ENCODE results near the gene GRM4.

The GRM4 gene

DNA sequence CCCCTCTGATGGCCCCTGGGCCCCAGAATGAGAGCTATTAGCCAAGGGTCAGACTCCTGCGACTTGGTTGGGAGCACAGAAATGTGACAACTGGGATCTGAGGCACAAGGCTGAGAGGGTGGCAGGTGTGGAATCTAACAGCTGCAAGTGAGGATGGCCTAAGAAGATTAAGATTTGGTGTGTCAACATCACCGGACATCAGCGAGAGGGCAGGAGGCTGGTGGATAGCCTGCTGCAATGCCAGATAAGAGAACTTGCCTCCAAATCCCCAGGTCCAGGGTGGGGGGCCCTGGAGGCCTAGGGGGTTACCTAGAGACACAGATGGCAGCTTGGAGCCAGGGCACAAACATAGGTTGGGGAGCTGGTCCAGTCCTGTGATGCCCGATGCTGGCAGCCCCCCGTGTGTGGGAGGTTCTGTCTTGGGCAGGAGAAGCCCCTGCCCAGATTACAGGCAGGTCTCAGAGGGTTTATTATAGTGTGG is 155.8 kb downstream of the GRM4 start:
- DNase-seq (ENCODE audit: low read depth), result no peak
- no peak overlapping the region for H3K4me3 ChIP-seq (ENCODE audit: low read depth, low read length)
- TF ChIP-seq, protein P1, sequence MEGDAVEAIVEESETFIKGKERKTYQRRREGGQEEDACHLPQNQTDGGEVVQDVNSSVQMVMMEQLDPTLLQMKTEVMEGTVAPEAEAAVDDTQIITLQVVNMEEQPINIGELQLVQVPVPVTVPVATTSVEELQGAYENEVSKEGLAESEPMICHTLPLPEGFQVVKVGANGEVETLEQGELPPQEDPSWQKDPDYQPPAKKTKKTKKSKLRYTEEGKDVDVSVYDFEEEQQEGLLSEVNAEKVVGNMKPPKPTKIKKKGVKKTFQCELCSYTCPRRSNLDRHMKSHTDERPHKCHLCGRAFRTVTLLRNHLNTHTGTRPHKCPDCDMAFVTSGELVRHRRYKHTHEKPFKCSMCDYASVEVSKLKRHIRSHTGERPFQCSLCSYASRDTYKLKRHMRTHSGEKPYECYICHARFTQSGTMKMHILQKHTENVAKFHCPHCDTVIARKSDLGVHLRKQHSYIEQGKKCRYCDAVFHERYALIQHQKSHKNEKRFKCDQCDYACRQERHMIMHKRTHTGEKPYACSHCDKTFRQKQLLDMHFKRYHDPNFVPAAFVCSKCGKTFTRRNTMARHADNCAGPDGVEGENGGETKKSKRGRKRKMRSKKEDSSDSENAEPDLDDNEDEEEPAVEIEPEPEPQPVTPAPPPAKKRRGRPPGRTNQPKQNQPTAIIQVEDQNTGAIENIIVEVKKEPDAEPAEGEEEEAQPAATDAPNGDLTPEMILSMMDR (IDR thresholded peaks at IDR 0.05; ENCODE audit: low read depth, low read length, missing control alignments), result no peak

DNA sequence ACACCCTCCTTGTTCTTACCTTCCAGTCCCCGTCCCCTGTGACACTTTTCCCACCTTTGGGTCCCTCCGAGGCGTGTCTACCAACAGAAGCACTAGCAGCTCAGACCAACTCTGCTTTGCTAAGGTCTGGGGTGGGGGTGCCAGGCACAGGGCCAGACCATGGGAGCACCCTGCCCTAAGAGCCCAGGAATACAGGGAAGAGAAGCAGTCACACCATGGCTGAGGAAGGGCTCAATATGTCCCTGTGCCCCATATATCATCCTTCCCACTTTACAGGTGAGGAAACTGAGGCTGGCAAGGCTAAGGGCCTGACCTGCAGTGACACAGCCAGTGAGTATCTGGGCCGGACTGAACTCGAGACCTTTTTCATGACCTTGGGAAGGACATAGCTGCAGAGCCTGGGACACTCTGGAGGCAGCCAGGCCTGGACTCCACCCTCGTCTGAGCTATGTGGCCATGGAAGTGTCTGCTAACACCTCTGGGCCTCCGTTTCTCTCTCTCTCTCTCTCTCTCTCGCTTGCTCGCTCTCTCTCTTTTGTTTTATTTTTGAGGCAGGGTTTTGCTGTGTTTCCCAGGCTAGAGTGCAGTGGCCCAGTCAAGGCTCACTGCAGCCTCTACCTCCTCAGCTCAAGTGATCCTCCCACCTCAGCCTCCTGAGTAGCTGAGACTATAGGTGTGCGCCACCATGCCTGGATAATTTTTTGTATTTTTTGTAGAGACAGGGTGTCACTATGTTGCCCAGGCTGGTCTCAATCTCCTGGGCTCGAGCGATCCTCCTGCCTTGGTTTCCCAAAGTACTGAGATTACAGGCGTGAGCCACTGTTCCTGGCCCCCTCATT is 156.7 kb downstream of the GRM4 start:
- H3K4me3 ChIP-seq (ENCODE audit: low read depth, low read length), result no peak overlapping the region
- TF ChIP-seq, protein P1 (IDR thresholded peaks at IDR 0.05; ENCODE audit: low read depth, low read length, missing control alignments), result no peak
- DNase-seq (ENCODE audit: low read depth), result no peak

DNA sequence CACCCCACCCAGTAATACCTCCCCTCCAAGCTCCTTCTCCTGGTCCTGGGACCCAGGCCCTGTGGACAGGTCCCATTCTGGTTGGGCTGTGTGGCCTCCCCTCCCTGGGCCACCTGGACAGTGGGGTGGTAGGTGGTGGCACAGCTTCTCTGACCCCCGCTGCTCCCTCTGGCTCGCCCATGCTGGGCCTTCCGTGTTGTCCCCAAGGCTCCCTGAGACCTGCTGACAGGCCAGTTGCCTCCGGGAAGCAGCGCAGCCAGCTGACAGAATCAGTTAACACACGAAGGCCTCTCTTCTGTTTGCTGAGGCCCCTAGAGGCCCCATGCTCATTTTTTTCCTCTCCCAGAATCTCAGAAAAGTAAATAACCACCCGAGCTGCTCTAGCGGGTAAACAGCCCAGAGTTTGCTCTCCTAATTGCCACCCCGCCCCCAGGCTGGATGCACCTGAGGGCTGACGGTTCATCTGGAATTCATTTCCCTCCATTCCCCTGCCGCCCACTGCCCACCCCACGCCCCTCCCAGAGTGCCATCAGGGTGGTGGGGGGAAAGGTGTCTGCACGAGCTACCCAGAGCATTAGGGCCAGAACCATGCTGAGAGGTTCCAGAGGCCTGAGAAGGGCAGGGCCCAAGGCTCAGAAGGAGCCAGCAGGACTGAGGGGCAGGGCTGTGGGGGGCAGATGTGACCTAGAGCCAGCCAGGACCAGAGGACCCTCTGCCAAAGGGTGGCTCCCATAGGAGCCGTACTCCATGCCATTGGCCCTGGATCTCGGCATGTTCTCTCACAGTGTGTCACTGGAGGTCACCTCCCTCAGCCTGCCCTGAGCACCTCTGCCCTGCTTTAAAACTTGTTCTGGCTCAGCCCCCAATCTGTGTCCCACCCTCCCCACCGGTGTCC is 157.5 kb downstream of the GRM4 start:
- no peak overlapping the region for H3K4me3 ChIP-seq (ENCODE audit: low read depth, low read length)
- TF ChIP-seq, protein P1 (IDR thresholded peaks at IDR 0.05; ENCODE audit: low read depth, low read length, missing control alignments), result no peak
- DNase-seq (ENCODE audit: low read depth), result no peak

DNA sequence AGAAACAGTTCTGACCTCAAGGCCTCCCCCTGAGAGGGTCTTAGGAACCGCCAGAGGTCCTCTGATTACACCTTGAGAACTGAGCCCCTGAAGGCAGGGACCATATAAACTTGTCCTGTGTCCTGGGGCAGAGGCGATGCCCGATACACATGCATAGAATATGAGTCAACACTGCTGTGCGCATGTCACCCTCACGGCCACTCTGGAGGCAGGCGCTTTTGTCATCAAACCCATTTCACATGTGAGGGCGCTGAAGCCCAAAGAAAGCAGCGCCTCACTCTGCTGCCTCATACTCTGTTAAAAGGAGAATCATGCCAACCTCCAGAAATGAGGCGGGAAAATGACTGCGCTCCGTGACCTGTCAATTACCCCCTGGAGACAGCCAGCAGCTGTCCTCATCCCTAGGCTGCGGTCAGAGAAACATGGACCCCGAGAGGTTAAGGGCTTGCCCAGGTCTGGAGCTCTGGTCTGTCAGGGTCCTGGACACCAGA is 158.3 kb downstream of the GRM4 start:
- TF ChIP-seq, protein P1 (IDR thresholded peaks at IDR 0.05; ENCODE audit: low read depth, low read length, missing control alignments), result no peak
- H3K4me3 ChIP-seq (ENCODE audit: low read depth, low read length), result no peak overlapping the region
- no peak for DNase-seq (ENCODE audit: low read depth)

DNA sequence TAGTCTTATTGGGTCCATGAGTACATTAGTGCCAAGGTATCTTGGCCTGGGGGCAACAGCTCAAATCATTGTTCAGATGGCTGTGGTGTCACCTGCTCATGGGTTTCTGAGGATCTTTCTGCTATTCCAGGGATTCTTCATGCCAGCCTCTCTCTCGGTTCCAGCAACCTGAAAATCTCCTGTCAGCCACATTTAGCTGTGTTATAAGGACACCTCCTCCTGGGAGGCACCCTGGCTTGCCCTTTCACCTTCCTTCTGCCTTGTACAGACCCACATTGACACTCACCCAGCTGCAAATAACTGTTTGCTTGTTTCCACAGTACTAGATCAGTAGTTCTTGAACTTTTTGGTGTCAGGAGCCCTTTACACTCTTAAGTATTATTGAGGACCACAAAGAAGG is 159.9 kb downstream of the GRM4 start:
- DNase-seq (ENCODE audit: low read depth), result no peak
- no peak overlapping the region for H3K4me3 ChIP-seq (ENCODE audit: low read depth, low read length)
- TF ChIP-seq, protein P1 (IDR thresholded peaks at IDR 0.05; ENCODE audit: low read depth, low read length, missing control alignments), result no peak

DNA sequence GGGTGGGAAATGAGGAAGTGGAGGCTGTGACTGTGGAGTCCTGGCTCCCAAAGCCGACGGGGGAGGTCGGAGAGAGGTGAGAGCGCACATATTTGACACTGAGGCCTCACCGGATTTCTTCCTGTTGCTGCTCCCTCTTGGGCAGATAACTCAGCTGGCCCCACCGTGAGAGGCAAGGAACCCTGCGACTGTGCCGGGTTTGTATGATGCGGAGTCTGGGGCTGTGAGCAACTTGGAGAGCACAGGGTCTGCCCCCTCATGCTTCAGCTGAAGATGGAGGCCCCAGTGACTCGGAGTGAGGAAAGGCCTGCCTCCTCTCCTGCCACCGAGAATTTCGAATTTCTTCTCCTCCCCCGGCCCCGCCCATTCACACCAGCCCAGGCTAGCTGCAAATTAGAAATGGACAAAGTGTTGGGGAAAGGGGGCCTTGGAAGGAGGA is 160.6 kb downstream of the GRM4 start:
- H3K4me3 ChIP-seq (ENCODE audit: low read depth, low read length), result no peak overlapping the region
- DNase-seq (ENCODE audit: low read depth), result no peak
- TF ChIP-seq, protein P1 (IDR thresholded peaks at IDR 0.05; ENCODE audit: low read depth, low read length, missing control alignments), result no peak
